Left colon (tissue), 2 donors: ENCODE measurements around the gene RFXANK. TPM values are rescaled to one million over a fixed set of nuclear protein-coding genes. Genes with fewer than 3 reads are reported as not detected.
A peak's percentile ranks its signal among the peaks of the same experiment; 100 is the strongest.
"Not testable (repeated sequence)": the region's sequence is repeated elsewhere in the genome, so short reads cannot be mapped to it uniquely, and the experiment has no call there.

Experiments used
- ATAC-seq: fragments of 200-7000 bp; cut with Tn5 transposase; one replicate; pipeline ENCODE4 v1.9.1; 2020; ENCODE audit warnings: mild to moderate bottlenecking, moderate library complexity
- DNase-seq, 2 donors: peaks; one replicate each; pipeline ENCODE4 v3.0.0-alpha.2; 2020
- intact Hi-C, 2 donors: fragments of 100-400 bp; cut with DNase I in 1 of 2; cut with micrococcal nuclease in 1 of 2; formaldehyde crosslinking; loops; one replicate each; pipeline versions ENCODE4 v1.11.2 to v1.14.0; 2022; cut with DNase I, micrococcal nuclease
- long read RNA-seq: library from polyadenylated mRNA; unstranded; transcript quantifications from one replicate; pipeline ENCODE4 v2.0.0, GENCODE V29; 2021
- total RNA-seq, 2 donors: library from RNA; stranded (reverse); fragmentation: NEBNext Ultra II Directional; extraction: Animal tissue kit (Norgen Biotek cat#: 25700); gene quantifications; one replicate each; pipeline ENCODE4 v1.2.1, GENCODE V29; 2021
- donor health status: DM: no; HTN: no; CAD: no.
- donor health status: DM: yes; HTN: yes; CAD: no.

The RFXANK gene, protein sequence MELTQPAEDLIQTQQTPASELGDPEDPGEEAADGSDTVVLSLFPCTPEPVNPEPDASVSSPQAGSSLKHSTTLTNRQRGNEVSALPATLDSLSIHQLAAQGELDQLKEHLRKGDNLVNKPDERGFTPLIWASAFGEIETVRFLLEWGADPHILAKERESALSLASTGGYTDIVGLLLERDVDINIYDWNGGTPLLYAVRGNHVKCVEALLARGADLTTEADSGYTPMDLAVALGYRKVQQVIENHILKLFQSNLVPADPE
- total RNA-seq = 10 to 100 TPM; 60.3 to 73.7 TPM
- long read RNA-seq, transcript RFXANK-203 (9 exons, 1,212 nt) = major isoform, 7 of 24 reads
- long read RNA-seq, partial matches to known transcripts = 3 of 24 reads
- long read RNA-seq, other reads (novel, unspliced or antisense) = 11 of 24 reads

DNA sequence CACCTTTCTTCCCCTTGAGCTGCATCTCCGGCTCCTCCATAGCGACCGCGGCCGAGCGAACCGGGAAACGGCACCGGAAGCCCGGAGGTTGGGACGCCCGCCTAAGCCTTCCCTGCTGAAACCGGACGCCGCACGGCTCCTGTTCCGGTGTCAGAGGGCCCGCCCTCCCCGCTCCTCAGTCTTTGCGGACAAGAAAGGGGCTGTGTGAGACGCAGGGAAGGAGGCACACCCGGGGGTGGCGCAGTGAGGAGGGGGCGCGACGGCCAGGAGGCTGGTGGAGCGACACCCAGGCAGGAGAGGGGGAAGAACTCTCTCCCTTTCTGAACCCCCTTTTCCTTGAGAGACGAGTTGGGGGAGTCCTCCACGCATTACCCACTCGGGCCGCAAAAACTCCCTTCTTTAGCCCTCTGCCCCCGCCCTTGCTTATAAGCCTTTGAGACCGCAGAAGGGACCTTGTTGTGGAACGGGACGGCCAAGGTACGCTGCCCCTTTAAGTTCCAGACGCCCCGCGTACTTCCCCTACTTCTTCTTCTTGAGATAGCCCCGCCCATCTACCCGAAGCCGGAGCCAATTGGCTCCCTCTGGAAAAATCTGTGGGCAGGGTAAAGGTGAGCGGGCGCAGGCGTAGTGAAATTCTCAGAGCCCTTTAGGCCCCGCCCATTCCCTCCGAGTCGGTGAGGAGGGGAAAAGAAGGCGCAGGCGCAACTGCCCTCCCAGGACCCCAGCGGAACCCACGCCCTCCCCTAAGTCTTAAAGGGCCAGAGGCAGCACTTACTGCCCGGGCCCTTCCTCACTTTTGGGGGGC lies at the start of gene RFXANK, which contains the start of gene BORCS8:
RFXANK (plus strand) TSS at position 181 of the 805 bp plus-strand sequence. CDS start 1,689 bp downstream, outside the sequence.
BORCS8 (minus strand) TSS at position 75 of the 805 bp plus-strand sequence; CDS start at position 40, 35 bp downstream.
- peak; percentile 99 to 100 for DNase-seq
- intact Hi-C loops = loop anchor here in 1 of 2 donors (5.0 kb wide), 1 partner anchor 215 kb away; the partner anchor contains the start of gene GATAD2A
- ATAC-seq = peak; percentile 92

DNA sequence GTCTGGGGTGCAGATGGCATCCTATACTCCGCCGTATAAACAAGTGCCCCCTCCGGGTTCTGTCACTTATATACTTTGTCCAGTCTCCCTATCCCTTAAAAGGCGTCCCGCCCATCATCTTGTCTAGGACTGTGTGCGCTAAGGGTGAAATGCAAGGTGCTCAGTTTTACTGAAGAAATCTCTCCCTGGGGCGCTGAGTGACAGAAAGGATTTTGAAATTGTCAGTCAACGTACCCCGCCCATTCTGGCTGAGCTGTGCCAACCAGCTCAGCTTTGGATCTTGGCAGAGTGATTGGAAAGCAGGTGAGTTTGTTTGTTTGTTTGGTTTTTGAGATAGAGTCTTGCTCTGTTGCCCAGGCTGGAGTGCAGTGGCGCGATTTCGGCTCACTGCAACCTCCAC lies 49.7 kb upstream of the RFXANK start:
- no peak for ATAC-seq
- intact Hi-C loops = loop anchor here in 1 of 2 donors (10.0 kb wide), 1 partner anchor 88 kb away; no protein-coding TSS in a partner anchor
- no peak for DNase-seq

DNA sequence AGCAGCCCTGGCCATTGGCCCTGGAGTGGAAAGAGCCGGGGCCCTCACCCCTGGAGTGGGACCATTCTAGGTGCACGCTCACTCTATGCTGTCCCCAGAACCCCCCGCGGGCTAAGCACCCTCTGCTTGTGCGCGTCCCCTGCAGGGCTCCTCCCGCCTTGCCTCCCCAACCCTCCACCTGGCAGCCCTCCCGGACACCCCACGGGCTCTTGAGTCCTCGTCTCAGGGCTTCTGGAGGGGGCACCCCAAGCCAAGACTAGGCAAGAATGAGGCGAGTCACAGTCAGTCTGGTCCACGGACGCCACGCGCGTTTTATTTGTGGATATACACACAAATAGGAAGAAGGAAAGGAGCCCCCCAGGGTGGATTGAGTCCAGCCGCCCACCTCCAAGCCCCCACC lies 46.8 kb upstream of the RFXANK start:
- peak; percentile 18 for ATAC-seq
- DNase-seq = no peak
- intact Hi-C loops = loop anchor here in 1 of 2 donors (10.0 kb wide), 1 partner anchor 90 kb away; no protein-coding TSS in a partner anchor

DNA sequence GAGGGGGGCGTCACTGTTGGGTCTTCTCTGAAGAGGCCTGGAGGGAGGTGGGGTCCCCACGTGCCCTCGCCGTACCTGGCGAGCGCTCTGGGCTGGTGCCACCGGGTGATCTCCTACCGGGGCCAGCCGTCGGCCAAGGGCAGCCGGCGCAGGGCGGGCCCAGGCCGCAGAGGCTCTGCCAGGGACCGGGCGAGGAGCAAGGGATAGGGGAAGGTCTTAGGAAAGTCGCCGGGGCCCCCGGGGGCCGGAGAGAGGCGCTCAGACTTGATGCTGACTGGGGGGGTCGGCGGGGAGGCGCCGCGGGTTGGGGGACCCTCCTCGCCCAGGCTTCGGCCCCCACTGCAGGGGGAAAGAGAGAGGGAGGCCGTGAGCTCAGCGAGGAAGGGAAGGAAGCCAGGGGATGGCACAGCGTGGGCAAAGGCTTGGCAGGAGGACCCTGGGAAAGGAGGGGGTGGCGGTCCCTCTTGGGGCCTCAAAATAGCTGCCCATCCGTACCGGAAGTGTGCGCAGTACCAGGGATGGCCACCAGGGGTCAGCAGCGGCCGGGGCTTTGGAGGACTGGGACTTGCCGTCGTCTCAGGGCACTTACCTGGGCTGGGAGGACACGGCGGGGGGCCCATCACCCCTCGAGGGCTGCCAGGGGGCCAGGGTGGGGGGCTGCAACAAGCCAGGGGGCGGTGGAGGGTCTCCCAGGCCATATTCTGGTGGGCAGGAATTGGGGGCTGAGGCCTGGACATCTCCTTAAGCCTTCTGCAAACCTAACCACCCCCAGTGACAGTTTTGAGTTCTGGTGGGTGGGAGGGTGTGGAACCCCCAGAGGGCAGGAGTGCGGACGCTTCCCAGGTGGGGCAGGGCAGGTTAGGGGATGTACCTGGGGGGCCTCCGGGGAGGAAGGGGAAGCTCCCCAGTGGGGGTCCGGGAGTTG lies 46.1 kb upstream of the RFXANK start:
- intact Hi-C loops = loop anchor here in 1 of 2 donors (10.0 kb wide), 1 partner anchor 91 kb away; no protein-coding TSS in a partner anchor
- ATAC-seq (peak; percentile 83), DNase-seq (peak; percentile 57 to 87)

DNA sequence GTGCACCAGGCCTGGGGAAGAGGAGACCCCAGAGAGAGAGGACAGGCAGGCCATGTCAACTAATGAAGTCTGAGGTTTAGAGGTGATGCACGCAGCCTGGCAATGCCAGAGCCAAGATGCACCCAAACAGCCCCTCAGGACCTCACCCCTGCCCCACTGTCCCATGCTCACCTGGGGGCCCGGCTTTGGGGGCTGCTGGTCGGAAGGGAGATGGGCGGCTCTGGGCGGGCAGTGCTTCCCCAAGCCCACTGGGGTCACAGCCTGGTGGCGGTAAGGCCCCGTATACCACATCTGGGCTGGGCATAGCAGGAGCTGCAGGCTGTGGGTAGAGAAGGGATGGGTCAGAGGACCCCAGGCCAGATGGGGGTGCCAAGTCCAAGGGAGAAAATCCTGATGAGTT lies 45.2 kb upstream of the RFXANK start:
- ATAC-seq = no peak
- intact Hi-C loops = loop anchor here in 1 of 2 donors (10.0 kb wide), 1 partner anchor 92 kb away; no protein-coding TSS in a partner anchor

DNA sequence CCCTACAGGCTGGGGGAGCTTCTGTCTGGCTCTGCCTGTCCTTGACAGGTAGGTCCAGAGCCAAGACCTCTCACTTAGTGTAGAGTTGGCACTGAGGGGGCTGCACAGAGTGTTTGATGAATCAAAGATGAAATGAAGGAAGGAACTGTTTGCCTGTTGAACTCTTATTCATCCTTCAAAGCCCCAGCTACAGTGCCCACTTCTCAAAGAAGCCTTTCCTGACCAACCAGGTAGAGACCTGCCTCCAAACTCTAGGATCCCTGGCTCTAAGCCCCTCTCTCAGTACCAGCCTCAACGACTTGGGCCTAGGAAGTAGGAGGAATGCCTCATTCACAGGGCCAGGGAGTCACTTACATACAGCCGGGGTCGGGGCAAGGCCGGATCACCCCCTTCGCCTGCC lies 44.7 kb upstream of the RFXANK start:
- DNase-seq (no peak), ATAC-seq (no peak)
- intact Hi-C loops = loop anchor here in 1 of 2 donors (10.0 kb wide), 1 partner anchor 93 kb away; no protein-coding TSS in a partner anchor

More for the DNA sequence above, 45.2 kb upstream of the RFXANK start:
- DNase-seq = no peak

DNA sequence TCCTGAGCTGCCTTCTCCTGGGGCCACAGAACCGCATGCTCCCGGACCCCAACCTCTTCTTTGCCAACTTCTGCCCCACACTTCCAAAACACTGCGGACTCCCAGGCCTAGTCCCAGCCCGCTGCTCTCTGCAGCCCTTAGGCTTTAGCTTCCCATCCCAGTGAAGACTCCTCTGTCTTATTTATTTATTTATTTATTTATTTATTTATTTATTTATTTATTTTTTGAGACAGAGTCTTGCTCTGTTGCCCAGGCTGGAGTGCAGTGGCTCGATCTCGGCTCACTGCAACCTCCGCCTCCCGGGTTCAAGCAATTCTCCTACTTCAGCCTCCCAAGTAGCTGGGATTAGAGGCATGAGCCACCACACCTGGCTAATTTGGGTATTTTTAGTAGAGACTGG lies 43.6 kb upstream of the RFXANK start:
- intact Hi-C loops = loop anchor here in 1 of 2 donors (10.0 kb wide), 1 partner anchor 94 kb away; no protein-coding TSS in a partner anchor
- DNase-seq, ATAC-seq: not testable (repeated sequence)

DNA sequence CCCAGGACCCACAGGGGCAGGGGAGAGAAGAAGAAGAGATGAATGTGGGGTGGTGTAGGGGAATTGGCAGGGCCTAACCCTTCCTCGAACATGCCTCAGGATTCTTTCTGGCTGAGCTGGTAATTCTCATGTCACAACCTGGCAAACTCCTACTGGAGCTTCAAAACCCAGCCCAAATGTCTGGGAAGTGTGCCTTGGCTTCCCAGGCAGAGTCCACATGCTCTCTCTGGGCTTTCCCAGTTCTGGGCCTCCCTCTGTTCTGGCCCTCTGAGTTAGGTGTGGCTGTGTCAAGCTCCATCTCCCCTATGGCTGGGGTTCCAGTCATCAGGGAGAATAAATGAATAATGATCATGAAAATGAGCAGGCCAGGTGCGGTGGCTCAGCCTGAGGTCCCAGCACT lies 42.6 kb upstream of the RFXANK start:
- DNase-seq = no peak
- intact Hi-C loops = loop anchor here in 1 of 2 donors (10.0 kb wide), 1 partner anchor 95 kb away; no protein-coding TSS in a partner anchor
- no peak for ATAC-seq

DNA sequence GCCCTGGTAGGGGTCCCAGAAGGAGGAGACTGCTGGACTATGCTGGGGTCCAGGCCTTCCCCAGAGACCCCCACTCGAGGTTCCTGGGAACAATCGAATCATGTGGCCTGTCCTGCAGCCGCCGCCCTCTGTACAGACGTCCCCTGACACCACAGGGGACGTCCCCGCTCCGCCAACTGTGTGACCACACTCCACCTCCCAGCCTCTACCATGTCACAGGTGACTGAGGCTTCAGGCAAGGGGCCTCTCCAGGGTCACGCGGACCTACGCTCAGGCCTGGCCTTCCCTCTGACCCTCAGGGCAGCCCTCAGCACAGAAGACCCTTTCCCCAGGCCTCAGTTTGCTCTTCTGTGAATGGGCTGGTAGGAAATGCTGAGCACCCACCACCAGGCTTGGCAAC lies 40.6 kb upstream of the RFXANK start:
- intact Hi-C loops = no loop called here
- ATAC-seq (no peak), DNase-seq (peak in 1 of 2 donors; percentile 42)

DNA sequence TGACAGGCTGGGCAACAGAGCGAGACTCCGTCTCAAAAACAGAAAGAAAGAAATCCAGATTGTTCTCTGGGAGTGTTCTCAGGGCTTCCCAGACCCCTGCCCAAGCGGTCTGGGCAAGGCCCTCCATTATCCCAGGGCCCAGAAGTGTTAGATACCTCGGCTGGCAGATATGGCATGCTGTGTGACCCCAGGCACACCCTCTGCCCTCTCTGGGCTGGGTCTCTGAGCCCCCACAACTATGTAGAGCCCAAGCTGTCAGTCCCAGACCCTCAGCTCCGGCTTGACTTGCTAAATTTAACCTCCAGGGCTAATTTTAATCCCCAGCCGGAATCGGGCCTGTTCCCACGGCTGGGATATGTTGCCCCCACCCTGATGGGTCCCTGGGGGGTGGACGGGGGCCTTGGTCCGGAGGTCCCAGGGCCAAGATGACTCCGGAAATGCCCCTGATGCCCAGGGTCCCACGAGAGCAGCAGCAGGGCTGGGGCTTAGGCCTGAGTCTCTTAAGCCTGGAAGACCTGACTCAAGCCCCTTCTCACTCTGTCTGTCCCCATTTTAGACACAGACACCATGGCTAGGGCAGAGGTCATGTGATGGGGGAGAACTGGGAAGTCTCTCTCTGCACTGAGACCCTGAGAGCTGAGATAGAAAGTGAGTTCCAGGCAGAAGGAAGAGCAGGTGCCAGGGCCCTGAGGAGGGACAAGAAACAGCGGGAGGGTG lies 39.2 kb upstream of the RFXANK start:
- ATAC-seq (no peak), DNase-seq (no peak)
- intact Hi-C loops = no loop called here

DNA sequence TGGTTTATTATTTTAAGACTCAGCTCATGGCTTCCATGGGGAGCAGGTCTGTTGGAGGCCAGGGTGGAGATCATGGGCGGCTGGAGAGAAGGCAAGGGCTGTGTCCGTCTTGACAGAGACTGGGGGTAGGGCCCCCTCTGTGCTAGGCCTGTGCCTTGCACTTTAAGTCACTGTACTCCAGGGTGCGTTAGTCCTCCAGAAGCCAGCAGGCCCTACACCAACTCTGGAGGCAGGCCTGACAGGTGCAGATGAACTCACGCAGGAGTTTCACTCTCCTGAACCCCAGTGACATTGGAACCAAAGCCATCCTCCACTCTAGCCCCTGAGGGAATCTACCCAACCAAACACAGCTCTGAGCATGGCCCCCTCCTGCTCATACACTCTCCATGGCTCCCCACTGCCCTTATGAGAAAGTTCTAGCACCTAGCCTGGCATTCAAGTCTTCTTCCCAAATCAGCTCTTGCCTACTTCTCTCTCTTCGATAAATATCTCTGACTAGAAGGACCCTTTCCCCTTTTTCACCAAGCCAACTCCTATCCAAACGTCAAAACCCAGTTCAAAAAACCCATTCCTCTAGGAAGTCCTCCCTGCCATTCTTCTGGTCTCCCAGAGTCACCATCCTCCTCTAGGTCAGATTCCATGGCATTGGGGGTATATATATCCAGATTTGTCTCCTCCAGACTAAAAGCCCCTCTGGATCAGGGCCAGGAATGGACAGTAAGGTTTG lies 37.1 kb upstream of the RFXANK start:
- ATAC-seq (no peak), DNase-seq (no peak)
- intact Hi-C loops = no loop called here

DNA sequence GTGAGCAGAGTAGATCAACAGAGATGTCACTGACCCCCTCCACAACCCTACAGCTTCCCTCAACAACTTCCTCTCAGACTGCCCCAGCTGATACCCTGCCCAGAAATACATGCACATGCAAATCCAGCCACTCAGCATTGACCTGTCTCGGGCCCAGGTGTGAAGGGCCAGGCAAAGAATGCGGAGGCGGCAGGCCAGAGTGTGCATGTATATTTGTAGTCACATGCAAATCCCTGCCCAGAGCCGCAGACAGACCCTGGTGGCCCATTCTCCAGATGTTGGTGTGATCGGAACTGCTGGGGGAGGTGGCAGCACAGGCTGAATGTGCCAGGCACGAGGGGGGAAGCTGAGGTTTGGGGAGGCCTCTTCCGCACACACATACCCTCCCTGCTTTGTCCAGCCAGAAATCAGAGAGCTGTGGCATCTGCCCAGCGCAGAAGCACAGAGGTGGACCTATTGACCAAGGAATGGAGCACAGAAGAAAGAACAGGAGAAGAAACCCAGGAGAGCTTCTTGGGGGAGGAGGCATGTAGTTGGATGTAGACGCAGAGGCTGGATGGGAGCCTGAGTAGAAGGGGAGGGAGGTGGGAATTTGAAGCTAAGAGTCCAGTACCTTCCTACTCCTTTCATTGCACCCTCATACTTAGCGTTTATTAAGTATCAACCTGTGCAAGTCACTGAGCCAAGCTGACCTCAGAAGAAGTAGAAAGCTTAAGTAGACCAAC lies 36.4 kb upstream of the RFXANK start:
- intact Hi-C loops = no loop called here
- DNase-seq = peak; percentile 30 to 54
- ATAC-seq = peak; percentile 14

DNA sequence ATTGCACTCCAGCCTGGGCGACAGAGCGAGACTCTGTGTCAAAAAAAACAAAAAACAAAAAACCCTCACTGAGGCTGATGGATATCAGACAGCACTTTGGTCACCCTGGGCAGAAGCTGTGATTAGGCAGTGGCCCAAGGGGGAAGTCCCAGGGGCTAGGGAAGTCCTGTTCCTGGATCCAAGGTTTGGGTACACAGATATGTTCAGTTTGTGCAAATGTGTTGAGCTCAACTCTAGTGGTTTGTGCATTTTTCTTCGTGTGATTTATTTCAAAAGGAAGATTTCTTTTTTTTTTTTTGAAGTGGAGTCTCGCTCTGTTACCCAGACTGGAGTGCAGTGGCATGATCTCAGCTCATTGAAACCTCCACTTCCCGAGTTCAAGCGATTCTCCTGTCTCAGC lies 34.2 kb upstream of the RFXANK start:
- ATAC-seq (no peak), DNase-seq (no peak)
- intact Hi-C loops = no loop called here

DNA sequence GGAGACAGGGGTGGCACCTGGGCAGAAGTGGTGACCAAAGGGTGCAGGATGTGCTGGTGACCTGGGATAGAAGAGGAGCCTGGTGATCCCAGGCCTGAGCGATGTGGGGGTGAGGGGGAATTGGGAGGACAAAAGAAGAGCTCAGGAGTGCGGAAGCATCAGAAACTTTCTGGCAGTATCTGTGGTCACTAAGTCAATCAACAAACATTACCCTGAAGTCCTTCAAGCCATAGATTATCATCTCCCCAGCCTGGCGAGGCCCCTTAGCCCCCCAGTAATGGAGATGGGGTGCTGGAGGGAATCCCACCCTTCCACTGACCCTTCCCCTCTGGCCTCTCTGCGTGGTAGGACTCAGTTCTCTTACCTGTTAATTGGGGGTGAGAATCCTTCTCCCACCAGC lies 32.5 kb upstream of the RFXANK start:
- intact Hi-C loops = no loop called here
- DNase-seq = no peak
- no peak for ATAC-seq

DNA sequence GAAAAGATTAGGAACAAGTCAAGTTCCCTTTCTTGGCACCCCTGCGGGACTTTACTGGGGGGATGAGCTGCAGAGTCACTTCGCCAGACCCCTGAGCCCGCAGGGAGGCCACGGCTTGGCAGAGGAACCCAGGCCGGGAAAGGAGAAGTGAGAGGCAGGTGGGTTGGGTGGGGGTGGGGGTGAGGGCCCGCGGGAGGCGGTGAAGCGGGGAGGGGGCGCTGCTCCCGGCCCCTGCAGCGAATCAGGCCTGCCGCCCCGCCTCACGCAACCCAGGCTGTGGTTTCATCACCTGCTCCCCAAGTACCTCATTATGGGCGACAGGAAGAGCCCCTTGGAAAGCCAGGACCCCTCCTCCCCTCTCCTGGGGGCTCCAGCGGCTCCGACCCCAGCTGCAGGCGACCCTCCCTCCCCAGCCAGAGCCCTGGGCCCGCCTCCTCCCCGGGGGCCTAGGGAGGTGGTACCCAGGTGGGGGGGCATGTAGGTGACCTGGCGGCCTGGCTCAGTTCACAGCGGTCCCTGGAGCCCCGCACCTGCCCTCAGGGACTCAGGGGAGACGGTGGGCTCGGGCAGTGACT lies 31.5 kb upstream of the RFXANK start:
- ATAC-seq (no peak), DNase-seq (no peak)
- intact Hi-C loops = no loop called here

DNA sequence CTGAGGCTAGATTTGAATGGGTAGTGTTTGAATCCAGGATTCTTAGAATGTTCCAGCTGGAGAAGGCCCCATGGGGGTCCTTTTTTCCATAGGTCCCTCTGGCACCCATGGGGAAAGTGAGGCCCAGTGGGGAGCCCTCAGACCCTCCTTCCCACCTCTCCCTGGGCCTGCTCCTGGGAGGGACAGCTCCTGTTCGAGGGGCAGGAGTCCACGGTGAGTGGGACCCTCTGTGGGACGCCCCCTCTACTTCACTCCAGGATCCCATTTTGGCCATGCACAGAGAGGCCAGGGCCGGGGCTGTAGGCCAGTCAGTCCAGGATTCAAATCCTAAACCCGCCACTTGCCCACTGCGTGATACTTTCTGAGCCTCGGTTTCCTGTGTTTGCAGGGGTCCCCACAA lies 29.6 kb upstream of the RFXANK start:
- intact Hi-C loops = no loop called here
- DNase-seq (no peak), ATAC-seq (no peak)
